ENCODE data around the gene DBT. TPM values are rescaled to one million over a fixed set of nuclear protein-coding genes. Genes with fewer than 3 reads are reported as not detected.
A peak's percentile ranks its signal among the peaks of the same experiment; 100 is the strongest.

Gene DBT
- total and polyA plus RNA-seq, 2 donors (not counting 1 experiment from before 2014, with no cell fraction given), result 2.6 to 15.1 TPM

- ChIA-PET CTCF (no interaction called here), POLR2A (no interaction called here)
- no peaks in the 10 kb centered on the region for H3K27me3 ChIP-seq (replicated peaks in 1 of 4; ENCODE audit: control extremely low read depth in 1 of 4, control insufficient read depth in 3 of 4, insufficient read depth in 4 of 4, low read length in 3 of 4)
- Mint-ChIP-seq H3K27me3 (no peaks in the 10 kb centered on the region), H3K9me3 (ENCODE audit: insufficient read depth) (no peaks in the 10 kb centered on the region), H3K27ac (no peak overlapping the region), H3K4me1 (no peaks in the 10 kb centered on the region), H3K4me3 (no peak overlapping the region)
- H3K4me2 ChIP-seq (replicated peaks; ENCODE audit: low read depth, low read length, poor library complexity, severe bottlenecking), result no peak overlapping the region
- no peaks in the 10 kb centered on the region for H3K4me1 ChIP-seq (ENCODE audit: control insufficient read depth in 2 of 2, insufficient read depth in 2 of 2, low read length in 2 of 2)
- no peak overlapping the region for H2AFZ ChIP-seq (ENCODE audit: insufficient read depth, low read depth, low read length, poor library complexity, severe bottlenecking)
- no peak overlapping the region for H3K4me3 ChIP-seq (ENCODE audit: control extremely low read depth in 1 of 5, extremely low read depth in 1 of 5, insufficient read depth in 1 of 5, low read depth in 2 of 5, low read length in 4 of 5)
- H3K9me3 ChIP-seq (ENCODE audit: control extremely low read depth in 1 of 3, control insufficient read depth in 2 of 3, insufficient read depth in 1 of 3, low read length in 2 of 3), result no peaks in the 10 kb centered on the region
- H4K20me1 ChIP-seq (ENCODE audit: control insufficient read depth, insufficient read depth, low read length, poor library complexity, severe bottlenecking), result no peaks in the 10 kb centered on the region
- intact Hi-C loops (cut with micrococcal nuclease), result no loop called here
- no peak overlapping the region for H3K9ac ChIP-seq (ENCODE audit: low read length)
- no peak overlapping the region for H3K27ac ChIP-seq (ENCODE audit: low read length in 2 of 2)
- ATAC-seq (ENCODE audit: low read depth) (no peak), DNase-seq (no peak)
- TF ChIP-seq EZH2 (IDR thresholded peaks at IDR 0.05; ENCODE audit: borderline replicate concordance, insufficient read depth, low read depth, low read length, poor library complexity, severe bottlenecking), result no peak
- TF ChIP-seq CTCF (IDR thresholded peaks at IDR 0.05), result no peak
- H3K36me3 ChIP-seq (replicated peaks in 1 of 2; ENCODE audit: control extremely low read depth in 1 of 2, control insufficient read depth in 1 of 2, extremely low read depth in 1 of 2, insufficient read depth in 2 of 2, low read length in 1 of 2), result no peaks in the 10 kb centered on the region
- no peaks in the 10 kb centered on the region for H3K79me2 ChIP-seq (ENCODE audit: control insufficient read depth, insufficient read depth, low read length)
These were observed 86.8 kb downstream of the DBT start for GRCh38 chr1:100162881-100163280.

- ATAC-seq (ENCODE audit: low read depth) (no peak), DNase-seq (peak; percentile 41)
- Histone ChIP-seq H3K79me2 (ENCODE audit: control insufficient read depth, insufficient read depth, low read length) (no peaks in the 10 kb centered on the region), H3K4me1 (ENCODE audit: control insufficient read depth in 2 of 2, insufficient read depth in 2 of 2, low read length in 2 of 2) (peaks cover 4 to 9% of the 10 kb centered on the region in 2 donors), H3K27ac (ENCODE audit: low read length in 2 of 2) (peak overlapping the region in 1 of 2 donors; percentile 47), H3K4me2 (replicated peaks; ENCODE audit: low read depth, low read length, poor library complexity, severe bottlenecking) (peak overlapping the region; percentile 12), H3K36me3 (replicated peaks in 1 of 2; ENCODE audit: control extremely low read depth in 1 of 2, control insufficient read depth in 1 of 2, extremely low read depth in 1 of 2, insufficient read depth in 2 of 2, low read length in 1 of 2) (peaks cover 0 to 8% of the 10 kb centered on the region in 2 experiments), H3K27me3 (replicated peaks in 1 of 4; ENCODE audit: control extremely low read depth in 1 of 4, control insufficient read depth in 3 of 4, insufficient read depth in 4 of 4, low read length in 3 of 4) (no peaks in the 10 kb centered on the region), H3K9me3 (ENCODE audit: control extremely low read depth in 1 of 3, control insufficient read depth in 2 of 3, insufficient read depth in 1 of 3, low read length in 2 of 3) (no peaks in the 10 kb centered on the region), H2AFZ (ENCODE audit: insufficient read depth, low read depth, low read length, poor library complexity, severe bottlenecking) (no peak overlapping the region), H3K4me3 (ENCODE audit: control extremely low read depth in 1 of 5, extremely low read depth in 1 of 5, insufficient read depth in 1 of 5, low read depth in 2 of 5, low read length in 4 of 5) (no peak overlapping the region), H3K9ac (ENCODE audit: low read length) (no peak overlapping the region), H4K20me1 (ENCODE audit: control insufficient read depth, insufficient read depth, low read length, poor library complexity, severe bottlenecking) (no peaks in the 10 kb centered on the region)
- ChIA-PET CTCF (interaction anchor here (1.0 kb wide), 1 partner anchor 307 kb away, joined by 5 read pairs; no protein-coding TSS in a partner anchor), POLR2A (no interaction called here)
- TF ChIP-seq CTCF (IDR thresholded peaks at IDR 0.05) (no peak), EZH2 (IDR thresholded peaks at IDR 0.05; ENCODE audit: borderline replicate concordance, insufficient read depth, low read depth, low read length, poor library complexity, severe bottlenecking) (no peak)
- peak overlapping the region; percentile 8 for H3K27ac Mint-ChIP-seq
- no CpG with 5 or more reads among the region's 4 CpGs for WGBS (ENCODE audit: insufficient coverage)
- H3K4me3 Mint-ChIP-seq, result no peak overlapping the region
- H3K9me3 Mint-ChIP-seq (ENCODE audit: insufficient read depth), result no peaks in the 10 kb centered on the region
- H3K4me1 Mint-ChIP-seq, result peaks cover 8% of the 10 kb centered on the region
- no peaks in the 10 kb centered on the region for H3K27me3 Mint-ChIP-seq
- intact Hi-C loops (cut with micrococcal nuclease), result no loop called here
These were observed 97.4 kb downstream of the DBT start for GRCh38 chr1:100152271-100152670.

Data from B cell (primary cell).